Smooth muscle cell (in vitro differentiated cells): ENCODE measurements around the gene MAP3K13. TPM values are rescaled to one million over a fixed set of nuclear protein-coding genes. Genes with fewer than 3 reads are reported as not detected.
"Not testable (repeated sequence)": the region's sequence is repeated elsewhere in the genome, so short reads cannot be mapped to it uniquely, and the experiment has no call there.

Source experiments
- DNase-seq: peaks from one replicate; lab custom pipeline; 2025; ENCODE audit not compliant: unreplicated experiment; lab: John Stamatoyannopoulos, UW
- H2AFZ ChIP-seq: fragments of 200-600 bp; sonication (generic); 2 replicates; pipeline ENCODE4 v1.6.0; 2016; ENCODE audit warnings: antibody characterized with exemption, low read depth, mild to moderate bottlenecking
- H3F3A ChIP-seq: fragments of 200-600 bp; sonication (generic); 2 replicates; pipeline ENCODE4 v1.6.0; 2017; ENCODE audit warnings: antibody characterized with exemption, low read depth
- H3K27ac ChIP-seq: fragments of 200-600 bp; sonication (generic); 2 replicates; pipeline ENCODE4 v1.5.1; 2016; ENCODE audit warnings: low read depth, mild to moderate bottlenecking
- H3K27me3 ChIP-seq: fragments of 200-600 bp; sonication (generic); 2 replicates; pipeline ENCODE4 v1.6.1; 2016; ENCODE audit warnings: low read depth, mild to moderate bottlenecking
- H3K36me3 ChIP-seq: fragments of 200-600 bp; sonication (generic); 2 replicates; pipeline ENCODE4 v1.5.1; 2016; ENCODE audit warnings: low read depth
- H3K4me1 ChIP-seq: fragments of 200-600 bp; sonication (generic); 2 replicates; pipeline ENCODE4 v1.5.1; 2016; ENCODE audit warnings: low read depth
- H3K4me2 ChIP-seq: fragments of 200-600 bp; sonication (generic); 2 replicates; pipeline ENCODE4 v1.6.0; 2016; ENCODE audit warnings: mild to moderate bottlenecking
- H3K4me3 ChIP-seq: fragments of 200-600 bp; sonication (generic); 2 replicates; pipeline ENCODE4 v1.5.1; 2016; ENCODE audit warnings: mild to moderate bottlenecking
- H3K79me2 ChIP-seq: fragments of 200-600 bp; sonication (generic); 2 replicates; pipeline ENCODE4 v1.6.0; 2016; ENCODE audit warnings: low read depth, mild to moderate bottlenecking
- H3K9ac ChIP-seq: fragments of 200-600 bp; sonication (generic); 2 replicates; pipeline ENCODE4 v1.6.0; 2016; ENCODE audit warnings: low read depth
- H3K9me3 ChIP-seq: fragments of 200-600 bp; sonication (generic); replicated peaks from 2 replicates; pipeline ENCODE4 v1.5.1; 2016; ENCODE audit warnings: low read depth
- H4K20me1 ChIP-seq: fragments of 200-600 bp; sonication (generic); 2 replicates; pipeline ENCODE4 v1.6.0; 2016; ENCODE audit warnings: low read depth
- WGBS: methylation state at CpG from one replicate; pipeline ENCODE4 v1.1.7; 2016; ENCODE audit warnings: low lambda C conversion rate; 5-methylcytosine and 5-hydroxymethylcytosine counted together
- polyA plus RNA-seq: library from polyadenylated mRNA; unstranded; fragments of >200 nt; fragmentation: Nextera tagmentation; extraction: Ambion mirVana; gene quantifications from 2 replicates; pipeline ENCODE4 v1.2.1, GENCODE V29; 2016
- total RNA-seq: library from RNA; depleted of rRNA; stranded (reverse); fragments of >200 nt; gene quantifications from 2 replicates; pipeline ENCODE4 v1.2.3, GENCODE V29; 2014
- TF ChIP-seq, protein P1 (sequence below): fragments of 200-600 bp; sonication (generic); IDR thresholded peaks from 2 replicates; pipeline ENCODE4 v1.5.1; 2017; ENCODE audit warnings: borderline replicate concordance, mild to moderate bottlenecking, antibody characterized with exemption; ENCODE audit not compliant: insufficient read depth, poor library complexity, severe bottlenecking

Gene MAP3K13
- total and polyA plus RNA-seq, 2 experiments from 2014 or later, result 28.5 to 49.9 TPM

DNA sequence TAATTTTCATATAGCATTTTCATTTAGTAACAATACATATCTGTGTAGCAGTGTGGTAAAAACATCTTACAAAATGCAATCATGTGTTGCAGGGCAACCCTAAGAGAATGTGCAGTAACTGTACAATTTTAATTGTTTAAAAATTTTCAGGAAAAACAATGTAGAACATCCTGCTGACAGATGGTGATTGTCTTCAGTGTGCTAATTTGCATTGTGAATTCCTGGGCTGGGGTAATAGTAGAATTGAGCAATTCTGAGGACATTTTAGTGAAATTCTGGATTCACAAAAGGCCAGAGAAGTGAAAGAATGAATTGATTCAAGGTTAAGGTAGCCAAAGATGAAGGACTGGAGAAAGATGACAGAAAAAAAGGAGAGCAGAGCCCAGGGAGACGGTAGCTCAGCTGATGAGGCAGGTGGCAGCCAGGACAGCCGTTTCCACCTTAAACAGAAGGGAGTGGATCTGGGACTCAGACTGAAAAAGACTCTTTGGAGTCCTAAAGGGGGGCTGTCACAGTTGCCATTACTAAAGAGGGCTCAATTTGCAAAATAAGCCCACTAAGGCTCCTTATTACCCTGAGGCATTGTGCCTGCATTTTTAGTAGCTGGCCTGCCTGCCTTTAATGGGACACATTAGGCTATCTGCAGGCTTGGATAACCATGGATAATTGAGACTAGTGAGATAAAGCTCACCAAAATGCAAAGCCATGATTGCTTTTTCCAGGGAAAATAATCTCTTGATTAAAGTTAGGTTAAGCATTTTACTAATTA, 8.6 kb downstream of the MAP3K13 start:
- Histone ChIP-seq H3K4me1 (no peaks in the 10 kb centered on the region), H3K79me2 (no peaks in the 10 kb centered on the region), H3K9ac (no peak overlapping the region), H3K27ac (no peak overlapping the region), H2AFZ (no peak overlapping the region), H3K27me3 (peaks cover 8% of the 10 kb centered on the region), H4K20me1 (peaks cover 11% of the 10 kb centered on the region), H3K9me3 (no peaks in the 10 kb centered on the region), H3K36me3 (no peaks in the 10 kb centered on the region), H3F3A (no peaks in the 10 kb centered on the region), H3K4me2 (no peak overlapping the region), H3K4me3 (no peak overlapping the region)
- 42% methylated on average over 1 of the region's 2 CpGs for WGBS
- no peak for DNase-seq
- TF ChIP-seq, protein P1, sequence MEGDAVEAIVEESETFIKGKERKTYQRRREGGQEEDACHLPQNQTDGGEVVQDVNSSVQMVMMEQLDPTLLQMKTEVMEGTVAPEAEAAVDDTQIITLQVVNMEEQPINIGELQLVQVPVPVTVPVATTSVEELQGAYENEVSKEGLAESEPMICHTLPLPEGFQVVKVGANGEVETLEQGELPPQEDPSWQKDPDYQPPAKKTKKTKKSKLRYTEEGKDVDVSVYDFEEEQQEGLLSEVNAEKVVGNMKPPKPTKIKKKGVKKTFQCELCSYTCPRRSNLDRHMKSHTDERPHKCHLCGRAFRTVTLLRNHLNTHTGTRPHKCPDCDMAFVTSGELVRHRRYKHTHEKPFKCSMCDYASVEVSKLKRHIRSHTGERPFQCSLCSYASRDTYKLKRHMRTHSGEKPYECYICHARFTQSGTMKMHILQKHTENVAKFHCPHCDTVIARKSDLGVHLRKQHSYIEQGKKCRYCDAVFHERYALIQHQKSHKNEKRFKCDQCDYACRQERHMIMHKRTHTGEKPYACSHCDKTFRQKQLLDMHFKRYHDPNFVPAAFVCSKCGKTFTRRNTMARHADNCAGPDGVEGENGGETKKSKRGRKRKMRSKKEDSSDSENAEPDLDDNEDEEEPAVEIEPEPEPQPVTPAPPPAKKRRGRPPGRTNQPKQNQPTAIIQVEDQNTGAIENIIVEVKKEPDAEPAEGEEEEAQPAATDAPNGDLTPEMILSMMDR, result no peak

GRCh38 chr3:185381320-185382058, 18.6 kb downstream of the MAP3K13 start:
- H4K20me1 ChIP-seq, result no peaks in the 10 kb centered on the region
- H3K4me2 ChIP-seq, result no peak overlapping the region
- no peaks in the 10 kb centered on the region for H3K79me2 ChIP-seq
- 82% methylated on average over 2 of the region's 2 CpGs for WGBS
- no peaks in the 10 kb centered on the region for H3K27me3 ChIP-seq
- H3K9me3 ChIP-seq, result no peaks in the 10 kb centered on the region
- DNase-seq, result no peak
- TF ChIP-seq, protein P1, result no peak
- no peak overlapping the region for H3K27ac ChIP-seq
- no peaks in the 10 kb centered on the region for H3F3A ChIP-seq
- no peak overlapping the region for H3K9ac ChIP-seq
- no peak overlapping the region for H2AFZ ChIP-seq
- no peaks in the 10 kb centered on the region for H3K4me1 ChIP-seq
- H3K4me3 ChIP-seq, result no peak overlapping the region
- no peaks in the 10 kb centered on the region for H3K36me3 ChIP-seq

GRCh38 chr3:185382154-185382553, 19.2 kb downstream of the MAP3K13 start:
- TF ChIP-seq, protein P1, result no peak
- no peak overlapping the region for H3K9ac ChIP-seq
- no peak overlapping the region for H2AFZ ChIP-seq
- no peak overlapping the region for H3K4me3 ChIP-seq
- H3K27ac ChIP-seq, result no peak overlapping the region
- H3F3A ChIP-seq, result no peaks in the 10 kb centered on the region
- WGBS, result 91% methylated on average over 1 of the region's 1 CpG
- H4K20me1 ChIP-seq, result no peaks in the 10 kb centered on the region
- H3K36me3 ChIP-seq, result no peaks in the 10 kb centered on the region
- no peaks in the 10 kb centered on the region for H3K79me2 ChIP-seq
- DNase-seq, result no peak
- no peaks in the 10 kb centered on the region for H3K4me1 ChIP-seq
- no peaks in the 10 kb centered on the region for H3K27me3 ChIP-seq
- no peaks in the 10 kb centered on the region for H3K9me3 ChIP-seq
- no peak overlapping the region for H3K4me2 ChIP-seq

- not testable (repeated sequence) for H3K79me2 ChIP-seq, H3K27me3 ChIP-seq, H3F3A ChIP-seq, H3K9me3 ChIP-seq, H3K9ac ChIP-seq, H2AFZ ChIP-seq, H3K27ac ChIP-seq, H3K4me2 ChIP-seq, H3K36me3 ChIP-seq, H3K4me1 ChIP-seq, DNase-seq, H4K20me1 ChIP-seq, H3K4me3 ChIP-seq
- WGBS, result 92% methylated on average over 3 of the region's 3 CpGs
Measured at GRCh38 chr3:185386515-185386914, 23.6 kb downstream of the MAP3K13 start.
